HCT116 (cell line): ENCODE results near the gene MYCL. TPM values are rescaled to one million over a fixed set of nuclear protein-coding genes. Genes with fewer than 3 reads are reported as not detected.

Experiments used
- ATAC-seq: fragments of 200-7000 bp; cut with Tn5 transposase; 2 replicates; pipeline ENCODE4 v1.9.1; 2020; ENCODE audit warnings: mild to moderate bottlenecking, moderate library complexity
- Bru-seq: library from RNA; stranded (reverse); fragments of 400-500 nt; gene quantifications from one replicate; lab custom pipeline; 2021; lab: Mats Ljungman, UMichigan
- BruChase-seq, 2 experiments: library from RNA; stranded (reverse); fragments of 400-500 nt; gene quantifications; one replicate each; lab custom pipeline; 2021; lab: Mats Ljungman, UMichigan
- BruUV-seq: library from RNA; stranded (reverse); fragments of 400-500 nt; replicated peaks from 2 replicates; lab custom pipeline; 2021; lab: Mats Ljungman, UMichigan
- CTCF ChIA-PET: fragments of 300-600 bp; sonication (Branson Sonifier 250); formaldehyde crosslinking; loops from one replicate; lab custom pipeline; 2021; ENCODE audit warnings: antibody characterized with exemption; lab: Charles Lee
- POLR2A ChIA-PET: fragments of 300-600, 350-600 bp; sonication (Branson Sonifier 250); formaldehyde crosslinking; loops from one replicate; lab custom pipeline; 2021; ENCODE audit warnings: antibody characterized with exemption; lab: Charles Lee
- RAD21 ChIA-PET, 2 experiments: fragments of 300-600 bp; sonication (Branson Sonifier 250); formaldehyde crosslinking; loops; one replicate each; lab custom pipeline; 2023; ENCODE audit warnings: low total read pairs in 2 of 2; ENCODE audit not compliant: uncharacterized antibody in 2 of 2, unreplicated experiment in 2 of 2, low non-redundant PET in 1 of 2; lab: Charles Lee
- DNase-seq: peaks from one replicate; pipeline ENCODE4 v3.0.0-alpha.2; 2010; ENCODE audit warnings: low read depth, low spot score
- H2AFZ ChIP-seq: fragments of 200-600 bp; shearing (Covaris generic), sonication (generic); 2 replicates; pipeline ENCODE4 v1.6.1; 2017; ENCODE audit warnings: low read depth, mixed run types, mixed read lengths, antibody characterized with exemption, low read length; ENCODE audit not compliant: poor library complexity, severe bottlenecking
- H3K27ac ChIP-seq: 2 replicates; pipeline ENCODE4 v1.5.1; 2012; ENCODE audit warnings: low read depth, low read length
- H3K27me3 ChIP-seq: fragments of 200-600 bp; sonication (generic); 2 replicates; pipeline ENCODE4 v1.6.1; 2016; ENCODE audit warnings: mixed run types, low read length, mixed read lengths; ENCODE audit not compliant: insufficient read depth
- H3K36me3 ChIP-seq, 2 experiments: fragments of 200-500 bp in 1 of 2; fragments of 200-600 bp in 1 of 2; sonication (Bioruptor generic) in 1 of 2; sonication (generic) in 1 of 2; 2 replicates each; pipeline versions ENCODE4 v1.5.1 to v1.6.1; 2014 to 2016; ENCODE audit warnings: low read length in 2 of 2, inconsistent platforms in 1 of 2, mixed read lengths in 1 of 2, mixed run types in 1 of 2; ENCODE audit not compliant: insufficient read depth in 2 of 2, control insufficient read depth in 1 of 2
- H3K4me1 ChIP-seq, 2 experiments: fragments of 200-600 bp in 1 of 2; sonication (generic) in 1 of 2; 2 replicates each; pipeline versions ENCODE4 v1.5.1 to v1.6.1; 2012 to 2017; ENCODE audit warnings: low read length in 2 of 2, inconsistent platforms in 1 of 2, mild to moderate bottlenecking in 1 of 2, mixed read lengths in 1 of 2, mixed run types in 1 of 2, moderate library complexity in 1 of 2; ENCODE audit not compliant: insufficient read depth in 2 of 2, control insufficient read depth in 1 of 2
- H3K4me2 ChIP-seq: fragments of 200-600 bp; sonication (generic); 2 replicates; pipeline ENCODE4 v1.6.1; 2017; ENCODE audit warnings: mixed run types, low read length, mixed read lengths
- H3K4me3 ChIP-seq, 2 experiments: fragments of 200-600 bp in 1 of 2; sonication (generic) in 1 of 2; replicated peaks in 1 of 2; 2 replicates each; pipeline ENCODE4 v1.5.1; 2011 to 2016; ENCODE audit warnings: low read length in 2 of 2, control low read depth in 1 of 2, low read depth in 1 of 2, mild to moderate bottlenecking in 1 of 2, mixed read lengths in 1 of 2, mixed run types in 1 of 2
- H3K79me2 ChIP-seq: fragments of 200-600 bp; sonication (generic); 2 replicates; pipeline ENCODE4 v1.6.1; 2017; ENCODE audit warnings: mild to moderate bottlenecking, mixed run types, low read length, moderate library complexity, mixed read lengths; ENCODE audit not compliant: insufficient read depth
- H3K9ac ChIP-seq: fragments of 200-600 bp; sonication (generic); 2 replicates; pipeline ENCODE4 v1.6.1; 2016; ENCODE audit warnings: low read length, mixed read lengths
- H3K9me2 ChIP-seq: fragments of 200-600 bp; sonication (generic), shearing (Covaris generic); 2 replicates; pipeline ENCODE4 v1.6.1; 2017; ENCODE audit warnings: mixed run types, mild to moderate bottlenecking, moderate library complexity; ENCODE audit not compliant: insufficient read depth
- H3K9me3 ChIP-seq, 2 experiments: fragments of 200-500 bp in 1 of 2; fragments of 200-600 bp in 1 of 2; sonication (Bioruptor generic) in 1 of 2; sonication (generic) in 1 of 2; 2 replicates each; pipeline ENCODE4 v1.6.1; 2014 to 2017; ENCODE audit warnings: low read length in 2 of 2, mixed read lengths in 2 of 2, inconsistent platforms in 1 of 2, low read depth in 1 of 2, mild to moderate bottlenecking in 1 of 2, mixed run types in 1 of 2, moderate library complexity in 1 of 2; ENCODE audit not compliant: control insufficient read depth in 1 of 2, insufficient read depth in 1 of 2
- H4K20me1 ChIP-seq: fragments of 200-600 bp; sonication (generic), shearing (Covaris generic); 2 replicates; pipeline ENCODE4 v1.6.1; 2017; ENCODE audit warnings: mixed run types, mild to moderate bottlenecking, moderate library complexity; ENCODE audit not compliant: insufficient read depth
- CBX3 ChIP-seq: IDR thresholded peaks from 2 replicates; pipeline ENCODE4 v1.6.1; 2012; ENCODE audit warnings: low read depth
- CEBPB ChIP-seq: IDR thresholded peaks from 2 replicates; pipeline ENCODE4 v1.6.1; 2012; ENCODE audit warnings: low read depth
- EGR1 ChIP-seq: IDR thresholded peaks from 2 replicates; pipeline ENCODE4 v1.6.1; 2012; ENCODE audit warnings: low read depth
- EZH2 ChIP-seq: fragments of 200-600 bp; sonication (generic); IDR thresholded peaks from 2 replicates; pipeline ENCODE4 v1.6.1; 2017; ENCODE audit warnings: antibody characterized with exemption, mixed run types
- EZH2phosphoT487 ChIP-seq: fragments of 200-600 bp; IDR thresholded peaks from 2 replicates; pipeline ENCODE4 v1.6.1; 2018; ENCODE audit warnings: antibody characterized with exemption, borderline replicate concordance
- JUND ChIP-seq: IDR thresholded peaks from 2 replicates; pipeline ENCODE4 v1.6.1; 2012
- POLR2A ChIP-seq: IDR thresholded peaks from 2 replicates; pipeline ENCODE4 v1.7.0; 2011; ENCODE audit warnings: borderline replicate concordance; ENCODE audit not compliant: insufficient read depth, insufficient read length; ENCODE audit errors: extremely low read depth
- POLR2AphosphoS5 ChIP-seq: IDR thresholded peaks from 2 replicates; pipeline ENCODE4 v1.6.1; 2011; ENCODE audit warnings: mild to moderate bottlenecking, low read depth, low read length, moderate library complexity
- RAD21 ChIP-seq: IDR thresholded peaks from 2 replicates; pipeline ENCODE4 v1.6.1; 2012; ENCODE audit warnings: low read depth, mild to moderate bottlenecking
- SIN3A ChIP-seq: IDR thresholded peaks from 2 replicates; pipeline ENCODE4 v1.6.1; 2012; ENCODE audit warnings: low read depth
- TCF7L2 ChIP-seq: IDR thresholded peaks from 2 replicates; pipeline ENCODE4 v1.7.0; 2011; ENCODE audit warnings: borderline replicate concordance, inconsistent platforms; ENCODE audit not compliant: insufficient read depth, insufficient read length; ENCODE audit errors: extremely low read depth
- YY1 ChIP-seq: IDR thresholded peaks from 2 replicates; pipeline ENCODE4 v1.6.1; 2011; ENCODE audit warnings: low read length, low read depth, moderate library complexity, mild to moderate bottlenecking; ENCODE audit not compliant: insufficient replicate concordance; ENCODE audit errors: extremely low read depth
- ZFX ChIP-seq: fragments of 450-650 bp; IDR thresholded peaks from 2 replicates; pipeline ENCODE4 v1.6.1; 2017
- ZNF274 ChIP-seq: fragments of 200-500 bp; sonication (Bioruptor generic); IDR thresholded peaks from 2 replicates; pipeline ENCODE4 v1.6.1; 2014; ENCODE audit warnings: mild to moderate bottlenecking, low read depth, low read length, inconsistent platforms
- intact Hi-C: fragments of 100-400 bp; cut with micrococcal nuclease; formaldehyde crosslinking; loops from 2 replicates; pipeline ENCODE4 v1.10.0; 2022
- long read RNA-seq: library from polyadenylated mRNA; unstranded; transcript quantifications from one replicate; pipeline ENCODE4 v2.0.0, GENCODE V29; 2021; ENCODE audit not compliant: unreplicated experiment
- polyA plus RNA-seq: library from polyadenylated mRNA; unstranded; fragments of >200 nt; gene quantifications from 2 replicates; pipeline ENCODE4 v1.2.1, GENCODE V29; 2012; ENCODE audit warnings: missing spikeins
- total RNA-seq: library from RNA; stranded (reverse); gene quantifications from one replicate; pipeline ENCODE4 v1.2.1, GENCODE V29; 2021; ENCODE audit not compliant: unreplicated experiment
- TF ChIP-seq, protein P1 (sequence below): IDR thresholded peaks from 2 replicates; pipeline ENCODE4 v1.6.1; 2012
- TF ChIP-seq, protein P2 (sequence below), 3 experiments: fragments of 200-600 bp in 1 of 3; sonication (generic) in 1 of 3; IDR thresholded peaks in 2 of 3; conservative IDR thresholded peaks in 1 of 3; 2 replicates each; pipeline ENCODE4 v1.5.1; 2012 to 2017; ENCODE audit warnings: low read depth in 2 of 3, low read length in 2 of 3, antibody characterized with exemption in 1 of 3, borderline replicate concordance in 1 of 3, control low read depth in 1 of 3, mild to moderate bottlenecking in 1 of 3, mixed read lengths in 1 of 3, mixed run types in 1 of 3, moderate library complexity in 1 of 3; ENCODE audit not compliant: insufficient read depth in 1 of 3

Gene MYCL
- total RNA-seq (10.0 TPM), Bru-seq, nascent RNA (percentile 74 among the genes with signal in this experiment), BruChase-seq, experiment 1, labeled RNA remaining after a 6-hour chase (percentile 60 among the genes with signal in this experiment), BruChase-seq, experiment 2, labeled RNA remaining after a 2-hour chase (percentile 86 among the genes with signal in this experiment)
- 9.3 and 9.9 TPM in 2 replicates for polyA plus RNA-seq
- long read RNA-seq, transcript MYCL-203 (3 exons, 3,256 nt): minor isoform, 9 of 25 reads
- long read RNA-seq, transcript MYCL-202 (2 exons, 1,688 nt): major isoform, 13 of 25 reads
- long read RNA-seq, partial matches to known transcripts: 0 of 25 reads
- long read RNA-seq, other reads (novel, unspliced or antisense): 3 of 25 reads

GRCh38 chr1:39901714-39902459 lies at the start of gene MYCL:
MYCL (minus strand) TSS chr1:39901917; CDS start chr1:39901434, 483 bp downstream.
- Histone ChIP-seq H3K79me2 (no peaks in the 10 kb centered on the region), H4K20me1 (no peaks in the 10 kb centered on the region), H3K27me3 (no peaks in the 10 kb centered on the region), H3K36me3 (no peaks in the 10 kb centered on the region), H3K4me1 (peaks cover 18 to 33% of the 10 kb centered on the region in 2 experiments), H3K9ac (peak within 1 kb of the TSS; percentile 76), H2AFZ (peak within 1 kb of the TSS; percentile 100), H3K9me3 (no peaks in the 10 kb centered on the region), H3K9me2 (no peaks in the 10 kb centered on the region), H3K27ac (peak within 1 kb of the TSS; percentile 58; the same call in 1 of the 2 replicates), H3K4me3 (peak within 1 kb of the TSS; percentile 72 to 76), H3K4me2 (peak within 1 kb of the TSS; percentile 98)
- ChIA-PET POLR2A (interaction anchor here (1.0 to 2.3 kb wide), 4 partner anchors 14 to 53 kb away, joined by 3 to 7 read pairs (median 3); partner anchors contain the start of gene MFSD2A), RAD21 (interaction anchor here (1.0 to 1.4 kb wide), 3 partner anchors 17 to 84 kb away, joined by 4 to 6 read pairs (median 5); no protein-coding TSS in a partner anchor), CTCF (interaction anchor here (0.7 to 1.8 kb wide), 18 partner anchors 9 to 296 kb away, joined by 3 to 21 read pairs (median 4); partner anchors contain the start of gene TRIT1)
- no TSS peak for BruUV-seq
- peak; percentile 87 for DNase-seq
- ATAC-seq: peak; percentile 93
- TF ChIP-seq EZH2phosphoT487: no peak
- TF ChIP-seq CBX3: peak; percentile 51; the same call in 1 of the 2 replicates
- no peak for TF ChIP-seq SIN3A
- TF ChIP-seq EZH2: no peak
- TF ChIP-seq RAD21: peak; percentile 82
- TF ChIP-seq CEBPB: no peak
- TF ChIP-seq TCF7L2: peak; percentile 21
- peak; percentile 62 for TF ChIP-seq YY1
- peak; percentile 60 for TF ChIP-seq POLR2A
- TF ChIP-seq JUND: no peak
- TF ChIP-seq, protein P1, sequence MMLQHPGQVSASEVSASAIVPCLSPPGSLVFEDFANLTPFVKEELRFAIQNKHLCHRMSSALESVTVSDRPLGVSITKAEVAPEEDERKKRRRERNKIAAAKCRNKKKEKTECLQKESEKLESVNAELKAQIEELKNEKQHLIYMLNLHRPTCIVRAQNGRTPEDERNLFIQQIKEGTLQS: no peak
- no peak for TF ChIP-seq ZNF274
- TF ChIP-seq EGR1: no peak
- no peak for TF ChIP-seq ZFX
- TF ChIP-seq, protein P2, sequence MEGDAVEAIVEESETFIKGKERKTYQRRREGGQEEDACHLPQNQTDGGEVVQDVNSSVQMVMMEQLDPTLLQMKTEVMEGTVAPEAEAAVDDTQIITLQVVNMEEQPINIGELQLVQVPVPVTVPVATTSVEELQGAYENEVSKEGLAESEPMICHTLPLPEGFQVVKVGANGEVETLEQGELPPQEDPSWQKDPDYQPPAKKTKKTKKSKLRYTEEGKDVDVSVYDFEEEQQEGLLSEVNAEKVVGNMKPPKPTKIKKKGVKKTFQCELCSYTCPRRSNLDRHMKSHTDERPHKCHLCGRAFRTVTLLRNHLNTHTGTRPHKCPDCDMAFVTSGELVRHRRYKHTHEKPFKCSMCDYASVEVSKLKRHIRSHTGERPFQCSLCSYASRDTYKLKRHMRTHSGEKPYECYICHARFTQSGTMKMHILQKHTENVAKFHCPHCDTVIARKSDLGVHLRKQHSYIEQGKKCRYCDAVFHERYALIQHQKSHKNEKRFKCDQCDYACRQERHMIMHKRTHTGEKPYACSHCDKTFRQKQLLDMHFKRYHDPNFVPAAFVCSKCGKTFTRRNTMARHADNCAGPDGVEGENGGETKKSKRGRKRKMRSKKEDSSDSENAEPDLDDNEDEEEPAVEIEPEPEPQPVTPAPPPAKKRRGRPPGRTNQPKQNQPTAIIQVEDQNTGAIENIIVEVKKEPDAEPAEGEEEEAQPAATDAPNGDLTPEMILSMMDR (IDR thresholded peaks at IDR 0.05 in 2 of 3, conservative IDR thresholded peaks at IDR 0.05 in 1 of 3; ENCODE audit: borderline replicate concordance in 1 of 3, insufficient read depth in 1 of 3, low read depth in 2 of 3, low read length in 2 of 3): peak; percentile 76 to 87 (median 78)
- TF ChIP-seq POLR2AphosphoS5: peak; percentile 74
- intact Hi-C loops: loop anchor here (1.0 to 5.0 kb wide), 2 partner anchors 86 to 295 kb away; no protein-coding TSS in a partner anchor
